ENCODE data around the gene NTSR1.
"Not testable (repeated sequence)": the region's sequence is repeated elsewhere in the genome, so short reads cannot be mapped to it uniquely, and the experiment has no call there.

The NTSR1 gene

DNA sequence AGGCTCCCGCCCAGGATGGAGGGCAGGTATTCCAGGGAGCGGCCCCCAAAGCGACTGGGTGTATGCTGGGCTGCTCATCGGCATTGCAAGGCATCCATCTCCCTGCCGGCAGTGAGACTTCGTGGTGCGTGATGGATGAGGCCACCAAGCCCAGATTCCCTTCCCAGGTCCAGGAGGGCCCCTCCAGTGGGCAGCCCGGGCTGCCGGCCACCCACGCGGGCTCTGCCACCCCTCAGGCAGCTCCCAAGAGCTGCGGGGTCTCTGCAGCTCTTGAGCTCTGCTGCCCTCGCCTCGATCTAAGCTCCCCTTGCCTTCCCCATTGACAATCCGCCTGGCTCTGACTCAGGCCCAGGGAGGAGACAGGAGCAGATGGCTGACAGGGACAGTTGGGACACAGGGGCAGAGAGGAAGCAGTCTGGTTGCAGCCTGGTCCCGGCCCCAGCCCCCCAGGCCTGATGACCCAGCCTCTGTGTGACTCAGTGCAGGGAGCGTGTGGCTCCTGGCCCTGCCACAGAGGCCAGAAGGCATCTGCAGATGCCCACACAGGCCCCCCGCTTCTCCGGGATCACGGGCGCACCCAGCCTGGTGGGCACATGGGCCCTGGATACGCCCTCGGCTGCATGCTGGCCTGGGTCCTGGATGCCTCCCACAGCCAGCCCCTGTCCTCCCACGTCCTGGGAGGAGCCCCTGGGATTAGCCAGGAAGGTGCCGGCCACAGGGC is 33.3 kb upstream of the NTSR1 start:
- no peak for DNase-seq

DNA sequence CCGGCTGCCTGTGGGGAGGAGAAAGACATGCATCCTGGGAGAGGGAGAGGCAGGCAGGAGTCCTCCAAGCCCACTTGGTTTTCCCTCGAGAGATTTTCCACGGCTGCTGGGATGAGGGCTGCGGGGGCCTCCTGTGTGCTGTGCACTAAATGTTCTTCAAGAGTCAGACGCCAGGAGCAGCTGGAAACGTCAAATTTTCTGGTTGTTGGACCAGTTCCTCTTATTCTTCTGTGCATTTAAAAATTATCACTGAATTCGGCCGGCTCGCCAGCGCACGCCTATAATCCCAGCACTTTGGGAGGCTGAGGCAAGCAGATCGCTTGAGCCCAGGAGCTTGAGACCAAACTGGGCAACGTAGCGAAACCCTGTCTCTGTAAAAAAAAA is 32.8 kb upstream of the NTSR1 start:
- no peak for DNase-seq

DNA sequence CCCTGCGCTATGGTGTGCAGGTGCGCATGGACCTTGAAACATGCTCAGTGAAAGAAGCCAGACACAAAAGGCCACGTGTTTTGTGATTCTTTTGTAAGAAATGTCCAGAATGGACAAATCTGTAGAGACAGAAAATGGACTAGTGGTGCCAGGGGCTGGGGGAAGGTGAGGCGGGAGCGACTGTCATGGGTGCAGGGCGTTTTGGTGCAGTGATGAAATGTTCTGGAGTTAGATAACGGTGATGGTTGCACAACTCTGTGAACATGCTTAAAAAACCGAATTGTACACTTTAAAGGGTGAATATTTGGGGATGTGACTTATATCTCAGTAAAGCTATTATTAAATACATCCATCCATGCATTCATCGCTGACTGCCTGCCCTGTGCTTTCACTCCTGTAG is 31.7 kb upstream of the NTSR1 start:
- no peak for DNase-seq

DNA sequence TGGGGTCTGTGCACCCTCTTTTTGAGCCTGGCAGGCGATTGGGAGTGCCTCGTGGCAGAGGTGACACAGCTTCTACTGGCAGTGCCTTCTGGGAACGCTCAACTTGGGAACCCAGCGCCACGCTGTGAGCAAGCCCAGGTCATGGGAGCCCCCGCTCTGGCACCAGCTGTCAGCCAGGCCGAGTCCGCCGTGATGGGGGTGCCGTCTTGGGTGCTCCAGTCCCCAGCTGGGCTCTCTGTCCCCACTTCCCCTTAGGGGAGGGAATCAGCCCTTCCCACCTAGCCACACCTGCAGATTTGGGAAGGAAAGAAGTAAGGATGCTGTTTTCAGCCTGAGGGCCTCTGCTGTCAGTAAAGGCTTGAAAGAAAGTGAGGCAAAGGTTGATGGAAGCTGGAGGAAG is 31.0 kb upstream of the NTSR1 start:
- no peak for DNase-seq

DNA sequence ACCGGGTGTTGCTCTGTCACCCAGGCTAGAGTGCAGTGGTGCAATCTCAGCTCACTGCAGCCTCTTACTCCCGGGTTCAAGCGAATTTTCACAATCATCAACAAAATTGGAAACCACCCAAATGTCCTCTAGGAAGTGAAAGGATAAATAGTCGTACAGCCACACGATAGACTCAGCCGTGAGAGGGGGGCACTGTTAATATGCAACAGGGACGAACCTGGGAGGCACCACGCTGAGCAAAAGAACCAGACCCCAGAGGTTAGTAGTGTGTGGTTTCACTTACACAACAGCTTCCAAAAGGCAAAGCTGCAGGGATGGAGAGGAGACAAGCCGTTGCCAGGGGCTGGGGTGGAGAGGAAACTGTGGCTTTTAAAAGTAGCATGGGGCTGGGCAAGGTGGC is 30.1 kb upstream of the NTSR1 start:
- DNase-seq = no peak

DNA sequence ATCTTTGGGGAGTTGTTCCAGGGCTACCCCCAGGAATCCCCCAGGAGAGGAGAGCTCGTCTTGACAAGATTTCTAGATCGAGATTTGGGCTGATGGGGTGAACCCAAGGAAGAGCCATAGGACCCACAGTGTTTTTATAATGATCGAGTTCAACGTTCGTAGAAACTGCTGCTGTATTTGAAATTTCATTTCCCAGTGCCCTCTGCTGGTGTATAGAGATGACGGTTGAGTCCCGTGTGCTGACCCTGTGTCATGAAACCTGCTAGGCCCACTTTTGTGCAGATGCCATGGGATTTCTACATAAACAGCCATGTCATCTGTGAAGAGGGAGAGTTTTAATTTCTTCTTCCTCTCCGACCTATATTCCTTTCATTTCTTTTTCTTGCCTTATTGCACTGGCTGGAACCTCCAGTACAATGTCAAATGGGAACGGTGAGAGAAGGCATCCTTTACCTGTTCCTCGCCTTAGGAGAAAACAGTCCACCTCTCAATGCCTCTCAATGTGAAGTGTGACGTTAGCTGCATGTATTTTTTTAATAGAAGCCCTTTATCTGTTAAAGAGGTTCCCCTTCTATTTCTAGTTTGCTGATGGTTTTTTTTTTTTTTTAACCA is 28.6 kb upstream of the NTSR1 start:
- no peak for DNase-seq

DNA sequence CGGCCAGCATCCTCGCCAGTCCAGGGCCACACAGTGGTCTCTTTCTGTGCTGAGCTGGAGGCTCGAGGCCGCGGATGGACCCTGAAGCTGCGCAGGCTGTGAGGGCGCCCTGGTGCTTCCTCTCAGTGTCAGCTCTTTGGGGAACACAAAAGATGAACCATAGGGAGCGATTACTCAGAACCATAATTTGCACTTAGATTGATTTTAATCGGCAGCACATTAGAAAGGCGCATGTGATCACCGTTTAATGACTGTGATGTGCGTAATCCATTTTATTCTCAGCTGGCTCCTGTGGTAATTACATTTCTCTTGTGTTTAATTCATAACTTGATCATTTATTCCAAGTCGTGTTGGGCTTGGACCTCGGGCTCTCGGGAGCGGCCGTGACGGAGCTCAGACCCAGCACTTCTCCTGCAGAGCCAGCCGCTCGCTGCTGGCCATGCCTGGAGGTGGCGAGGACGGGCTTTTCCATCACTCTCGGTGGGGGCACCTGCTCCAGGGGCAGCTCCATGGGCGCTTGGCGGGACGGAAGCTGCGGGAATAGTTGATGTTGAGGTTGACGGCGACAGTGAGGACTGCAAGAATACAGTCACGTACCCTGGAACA is 25.6 kb upstream of the NTSR1 start:
- DNase-seq = no peak

DNA sequence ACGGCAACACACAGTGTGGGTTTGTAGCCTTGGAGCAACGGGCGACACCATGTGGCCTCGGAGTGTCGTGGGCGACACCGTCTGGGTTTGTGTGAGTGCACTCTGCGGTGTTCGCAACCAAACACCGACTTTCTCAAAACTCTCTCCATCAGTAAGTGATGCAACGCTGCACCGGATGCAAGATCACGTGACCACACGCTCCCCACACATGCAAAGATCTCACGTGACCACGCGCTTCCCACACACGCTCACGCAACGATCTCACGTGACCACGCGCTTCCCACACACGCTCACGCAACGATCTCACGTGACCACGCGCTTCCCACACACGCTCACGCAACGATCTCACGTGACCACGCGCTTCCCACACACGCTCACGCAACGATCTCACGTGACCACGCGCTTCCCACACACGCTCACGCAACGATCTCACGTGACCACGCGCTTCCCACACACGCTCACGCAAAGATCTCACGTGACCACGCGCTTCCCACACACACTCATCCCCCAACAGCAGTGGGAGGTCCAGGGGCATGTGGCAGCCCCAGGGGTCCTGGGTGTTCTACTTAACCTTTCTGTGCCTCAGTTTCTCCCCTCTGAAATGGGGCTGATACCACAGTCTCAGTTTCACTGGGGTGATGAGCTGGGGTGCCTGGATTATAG is 24.8 kb upstream of the NTSR1 start:
- DNase-seq = not testable (repeated sequence)

DNA sequence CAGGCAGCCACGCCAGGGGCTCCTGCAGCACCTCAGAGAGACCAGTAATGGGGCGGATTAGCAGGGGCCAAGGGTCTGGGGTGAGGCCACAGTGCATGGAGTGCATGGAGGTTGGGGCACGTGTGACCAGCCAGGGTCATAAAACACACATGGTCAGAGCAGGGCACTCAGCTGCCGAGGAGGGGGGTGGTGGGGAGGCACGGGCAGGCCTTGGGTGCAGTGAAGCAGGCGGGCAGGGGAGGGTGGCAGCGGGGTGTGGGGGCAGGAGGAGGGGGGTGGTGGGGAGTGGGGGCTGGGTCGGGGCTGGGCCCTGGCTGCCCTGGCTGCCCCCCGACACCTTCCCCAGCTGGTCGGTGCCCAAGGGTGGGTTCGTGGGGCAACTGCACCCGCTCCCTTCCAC is 23.7 kb upstream of the NTSR1 start:
- DNase-seq = no peak

DNA sequence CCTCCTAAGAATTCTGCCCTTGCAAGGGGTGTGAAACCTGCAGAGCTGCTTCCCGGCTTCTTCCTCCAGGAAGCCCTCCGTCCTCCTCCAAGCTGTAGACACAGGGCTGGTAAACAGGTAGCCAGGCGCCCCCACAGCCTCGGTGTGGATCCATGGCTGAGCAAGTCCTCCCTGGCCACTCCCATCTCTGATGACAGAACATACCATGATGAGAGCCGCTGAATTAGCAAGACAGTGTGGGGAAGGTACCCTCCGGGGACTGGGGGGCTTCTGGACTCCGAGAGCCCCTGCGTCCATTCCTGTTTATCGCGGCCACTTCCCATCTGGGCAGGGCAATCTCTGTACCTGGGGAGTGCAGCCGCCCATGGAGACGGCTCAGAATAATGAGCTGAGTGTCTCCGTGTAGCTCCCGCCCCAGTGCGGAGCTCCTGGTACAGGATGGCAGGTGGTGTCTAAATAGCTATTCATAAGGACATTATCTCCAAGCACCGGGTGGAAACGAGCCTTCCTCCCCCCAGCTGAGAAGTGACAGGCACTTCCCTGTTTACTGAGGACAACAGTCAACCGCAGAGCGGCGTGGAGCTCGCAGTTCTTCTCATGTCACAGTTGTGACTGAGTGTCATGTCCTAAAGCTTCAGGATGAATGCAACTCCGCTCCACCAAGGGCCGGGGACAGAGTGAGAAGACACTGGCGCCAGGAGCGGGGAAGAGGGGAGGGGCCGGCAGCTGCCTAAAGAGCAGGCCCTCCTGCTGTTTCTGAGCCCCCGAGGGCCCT is 22.7 kb upstream of the NTSR1 start:
- no peak for DNase-seq

DNA sequence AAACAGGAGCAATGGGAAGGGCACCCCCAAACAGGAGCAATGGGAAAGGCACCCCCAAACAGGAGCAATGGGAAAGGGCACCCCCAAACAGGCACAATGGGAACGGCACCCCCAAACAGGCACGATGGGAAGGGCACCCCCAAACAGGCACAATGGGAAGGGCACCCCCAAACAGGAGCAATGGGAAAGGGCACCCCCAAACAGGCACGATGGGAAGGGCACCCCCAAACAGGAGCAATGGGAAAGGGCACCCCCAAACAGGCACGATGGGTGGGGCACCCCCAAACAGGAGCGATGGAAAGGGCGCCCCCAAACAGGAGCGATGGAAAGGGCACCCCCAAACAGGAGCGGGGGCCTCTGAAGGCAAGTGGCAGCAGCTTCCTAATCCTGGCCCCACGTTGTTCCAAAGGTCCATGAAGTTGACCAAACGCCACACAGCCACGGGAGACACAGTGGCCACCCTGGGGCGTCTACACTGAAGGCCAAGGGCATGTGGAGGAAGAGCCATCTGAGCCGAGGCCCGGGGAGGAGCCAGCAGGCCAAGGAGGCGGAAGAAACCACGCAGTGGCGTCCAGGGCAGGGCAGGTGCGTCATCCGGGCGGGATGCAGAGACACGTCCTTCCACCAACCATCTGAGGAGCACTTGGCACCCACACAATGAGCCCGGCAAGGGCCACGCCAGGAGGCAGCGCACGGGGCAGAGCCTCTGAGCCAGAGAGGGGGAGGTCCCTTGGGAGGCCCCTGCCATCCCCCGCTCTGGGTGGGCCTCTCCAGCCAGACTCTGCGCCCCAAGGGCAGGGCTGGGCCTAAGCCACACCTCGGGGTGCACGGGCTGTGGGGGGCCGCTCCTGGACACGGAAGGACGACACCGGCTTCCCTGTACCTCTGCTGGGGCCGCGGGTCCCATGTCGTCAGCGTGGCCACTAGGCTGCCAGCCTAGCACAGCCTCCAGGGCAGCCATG is 21.5 kb upstream of the NTSR1 start:
- DNase-seq = no peak

DNA sequence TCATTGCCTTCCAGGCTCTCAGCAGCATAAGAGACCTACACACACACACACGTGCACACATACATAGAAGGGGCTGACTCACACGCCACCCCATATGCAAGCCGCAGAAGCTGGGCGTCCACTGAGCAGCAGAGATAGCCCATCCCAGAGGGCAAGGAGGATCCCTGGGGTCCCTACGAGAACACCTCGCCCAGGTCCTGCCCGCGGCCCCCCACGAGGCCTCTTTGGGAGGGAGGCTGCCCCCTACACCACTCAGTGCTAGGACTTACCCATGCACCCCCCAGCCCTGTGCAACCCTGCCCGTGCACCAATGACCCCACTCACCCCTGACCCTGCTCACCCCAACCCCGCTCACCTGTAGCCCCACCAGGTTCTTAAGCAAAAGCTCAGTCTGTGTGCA is 20.6 kb upstream of the NTSR1 start:
- DNase-seq = no peak

DNA sequence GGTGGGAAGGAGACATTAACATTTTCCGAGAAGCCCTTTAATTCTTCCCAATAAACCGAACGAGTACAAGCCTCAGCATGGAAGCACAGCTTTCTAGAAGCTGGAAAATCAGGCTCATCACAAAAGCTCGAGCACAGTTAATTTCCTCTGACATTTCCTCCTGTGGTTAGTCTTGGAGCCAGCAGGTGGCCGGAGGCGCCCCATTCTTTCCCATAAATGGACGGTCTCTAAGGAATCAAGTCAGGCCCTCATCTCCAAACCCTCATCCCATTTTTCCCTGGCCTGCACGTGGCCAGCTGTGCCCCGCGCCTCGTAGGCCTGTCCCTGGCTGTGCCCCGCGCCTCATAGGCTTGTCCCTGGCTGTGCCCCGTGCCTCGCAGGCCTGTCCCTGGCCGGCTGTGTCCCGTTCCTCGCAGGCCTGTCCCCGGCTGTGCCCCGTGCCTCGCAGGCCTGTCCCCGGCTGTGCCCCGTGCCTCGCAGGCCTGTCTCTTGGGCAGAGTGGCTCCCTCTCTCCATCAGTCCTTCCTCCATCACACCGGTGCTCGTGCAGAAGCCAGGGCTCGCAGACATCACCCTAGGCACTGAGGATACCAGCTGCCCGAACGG is 19.7 kb upstream of the NTSR1 start:
- no peak for DNase-seq

DNA sequence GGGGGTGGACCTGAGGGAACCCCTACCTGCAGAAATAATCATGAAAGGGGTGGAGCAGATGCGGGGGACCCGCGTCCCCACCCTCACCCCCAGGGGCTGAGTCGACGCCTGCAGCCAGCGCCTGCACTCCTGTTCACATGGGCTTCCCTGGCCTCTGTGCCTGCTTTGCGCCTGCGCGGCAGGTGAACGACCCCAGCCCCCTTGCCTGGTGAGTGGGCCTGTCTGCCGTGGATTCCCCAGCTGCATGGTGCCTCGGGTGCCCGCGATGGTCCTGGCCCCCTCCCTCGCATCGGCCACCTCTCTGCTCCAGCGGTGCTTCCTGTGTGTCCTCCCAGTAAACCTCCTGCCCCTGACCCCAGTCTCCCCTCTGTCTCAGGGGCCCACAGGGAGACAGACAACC is 18.8 kb upstream of the NTSR1 start:
- DNase-seq = no peak

DNA sequence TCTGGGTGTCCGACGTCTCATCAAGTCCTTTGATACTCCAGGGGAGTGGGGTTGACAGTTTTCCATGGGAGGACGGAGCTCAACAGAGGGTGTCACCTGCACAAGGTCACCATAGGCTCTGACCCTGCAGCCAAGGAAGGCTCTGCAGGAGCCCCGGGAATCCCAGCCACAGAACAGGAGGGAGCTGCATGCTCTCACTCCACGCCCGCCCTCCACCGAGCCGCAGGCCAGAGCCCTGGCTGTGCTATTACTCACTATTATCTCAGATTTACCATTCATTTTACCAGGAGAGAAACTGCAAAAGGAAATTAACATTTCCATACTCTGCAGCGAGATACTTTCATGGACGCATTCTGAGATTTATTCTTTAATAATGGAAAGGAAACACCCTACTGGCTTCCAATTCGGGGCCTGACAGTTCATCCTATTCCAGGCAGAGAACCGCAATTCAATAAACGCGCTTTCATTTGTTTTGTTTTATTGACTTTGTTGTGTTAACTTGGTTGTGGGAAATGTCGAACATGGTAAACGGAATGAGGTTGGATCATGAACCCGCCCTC is 18.3 kb upstream of the NTSR1 start:
- no peak for DNase-seq

DNA sequence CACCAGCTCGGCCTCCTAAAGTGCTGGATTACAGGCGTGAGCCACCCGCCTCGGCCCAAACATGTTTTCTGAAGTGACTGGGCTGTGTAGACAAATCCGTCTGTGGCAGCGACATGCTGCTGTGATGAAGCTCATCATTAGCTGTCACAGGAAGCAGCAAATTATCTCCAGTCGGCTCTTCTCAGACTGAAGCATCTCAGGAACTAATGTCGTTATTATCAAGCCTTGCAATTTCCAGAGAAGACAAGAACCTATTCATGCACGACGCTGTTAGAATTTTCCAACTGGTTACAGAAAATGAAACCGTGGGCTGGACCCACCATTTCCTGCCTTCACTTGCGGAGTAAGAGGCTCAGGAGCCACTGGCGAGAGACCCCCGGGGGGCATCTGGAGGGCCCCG is 17.1 kb upstream of the NTSR1 start:
- no peak for DNase-seq

DNA sequence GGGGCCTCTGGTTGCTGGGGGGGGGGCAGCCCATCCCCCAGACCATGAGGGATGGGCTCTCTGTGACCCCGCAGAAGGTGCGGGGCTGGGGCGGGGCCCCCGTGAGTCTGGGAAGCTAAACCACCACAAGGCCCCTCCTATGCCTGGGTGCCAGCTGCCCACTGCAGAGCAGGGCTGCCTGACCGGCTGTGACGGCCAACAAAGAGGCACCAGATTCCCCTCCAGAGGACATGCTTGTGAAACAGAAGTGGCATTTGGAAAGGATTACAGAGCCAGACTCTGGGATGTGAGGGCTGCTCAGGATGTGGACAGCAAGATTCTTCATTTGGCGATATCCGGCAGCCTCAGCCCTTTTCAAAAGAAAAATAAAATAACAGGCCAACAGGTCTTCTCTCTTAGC is 16.5 kb upstream of the NTSR1 start:
- no peak for DNase-seq

DNA sequence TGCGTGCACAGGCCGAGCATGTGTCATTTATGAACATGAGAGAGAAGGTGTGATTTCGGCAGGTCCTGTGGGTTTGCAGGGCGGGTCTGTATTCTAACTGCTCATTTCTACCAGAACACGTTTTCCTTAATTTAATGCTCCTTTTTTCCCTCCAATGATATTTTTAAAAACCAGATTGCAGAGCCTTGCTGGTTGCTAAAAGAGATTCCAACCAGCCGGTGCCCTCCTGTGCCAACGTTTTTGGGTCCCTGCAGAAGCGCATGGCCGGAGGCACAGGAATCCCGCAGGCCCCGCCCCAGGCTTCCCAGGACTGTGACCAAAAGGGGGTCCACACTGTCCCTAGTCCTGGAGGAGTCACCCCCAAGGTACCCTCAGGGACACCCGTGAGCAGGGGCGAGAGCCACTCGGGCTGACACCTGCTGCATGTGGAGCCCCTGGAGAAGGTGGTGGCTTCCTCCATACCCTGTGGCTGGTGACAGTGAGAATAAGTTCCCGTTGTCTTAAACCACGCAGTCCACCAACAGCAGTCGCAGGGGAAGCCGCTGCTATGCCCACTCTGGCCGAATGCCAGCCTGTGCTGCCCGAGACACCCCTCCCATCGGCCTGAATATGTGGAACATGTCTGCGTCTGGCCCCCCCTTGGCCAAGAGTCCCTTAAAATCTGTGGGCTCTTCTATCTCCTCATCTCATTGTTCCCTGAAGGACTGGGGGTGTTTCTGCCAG is 15.7 kb upstream of the NTSR1 start:
- no peak for DNase-seq

DNA sequence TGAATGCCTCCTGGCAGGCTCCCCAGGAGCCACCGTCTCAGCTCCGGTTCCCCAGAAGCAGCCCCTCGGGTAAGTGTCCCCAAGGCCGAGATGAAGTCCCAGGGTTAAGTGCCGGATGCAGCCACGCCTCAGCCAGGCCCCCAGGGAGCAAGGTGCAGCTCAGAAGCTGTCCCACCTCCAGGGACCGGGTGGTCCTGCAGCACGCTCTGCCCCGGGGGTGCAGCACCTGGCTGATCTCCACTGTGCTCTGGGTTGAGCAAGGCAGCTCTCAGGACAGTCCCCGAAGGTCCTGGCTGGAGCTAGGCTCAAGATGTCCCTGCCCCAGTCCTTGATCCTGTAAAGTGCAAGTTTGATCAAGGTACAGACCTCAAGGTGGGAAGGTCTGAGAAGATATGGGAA is 15.1 kb upstream of the NTSR1 start:
- no peak for DNase-seq

DNA sequence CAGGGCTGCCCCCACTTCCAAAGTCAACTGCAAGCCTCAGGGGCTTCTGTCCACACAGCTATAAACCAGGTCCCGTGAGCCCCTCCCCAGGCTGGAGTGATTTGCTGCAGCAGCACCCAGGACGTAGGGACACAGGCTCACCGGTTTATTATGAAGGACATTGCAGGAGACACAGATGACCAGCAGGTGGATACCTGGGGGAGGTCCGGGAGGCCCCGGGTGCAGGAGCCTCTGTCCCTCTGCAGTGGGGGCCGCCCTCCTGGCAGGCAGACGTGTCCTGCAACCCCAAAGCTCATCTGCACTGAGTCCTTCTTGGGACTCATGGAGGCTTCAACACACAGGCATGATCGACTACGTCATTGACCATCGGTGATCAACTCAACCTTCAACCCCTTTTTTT is 14.5 kb upstream of the NTSR1 start:
- DNase-seq = no peak

DNA sequence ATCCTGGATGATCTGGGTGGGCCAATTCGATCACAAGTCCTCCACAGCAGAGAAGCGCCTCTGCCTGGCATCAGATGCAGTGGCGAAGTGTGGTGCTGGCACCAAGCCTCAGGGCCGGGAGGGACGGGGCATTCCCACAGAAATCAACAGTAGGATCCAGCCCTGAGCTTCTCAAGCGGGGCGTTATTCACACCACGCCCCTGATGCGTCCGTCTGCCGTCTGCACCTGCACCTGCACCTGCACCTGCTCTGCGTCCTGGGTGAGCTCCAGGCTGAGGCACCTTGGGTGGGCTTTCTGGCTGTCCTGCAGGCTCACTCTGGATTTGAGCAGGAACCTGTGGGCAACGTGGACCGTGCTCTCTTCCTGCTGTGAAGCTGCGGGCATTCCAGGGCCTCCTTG is 13.8 kb upstream of the NTSR1 start:
- no peak for DNase-seq
